DOHH2 (cell line): ENCODE data around the gene RAB11B.
"Not testable (repeated sequence)": the region's sequence is repeated elsewhere in the genome, so short reads cannot be mapped to it uniquely, and the experiment has no call there.

ENCODE experiments used
- H3F3A ChIP-seq: fragments of 200-600 bp; sonication (generic), shearing (Covaris generic); 2 replicates; pipeline ENCODE4 v1.6.0; 2016; ENCODE audit warnings: antibody characterized with exemption, mild to moderate bottlenecking; ENCODE audit not compliant: control insufficient read depth, insufficient read depth
- H3K27ac ChIP-seq: fragments of 200-600 bp; sonication (generic); 2 replicates; pipeline ENCODE4 v1.5.1; 2014; ENCODE audit warnings: low read depth, mild to moderate bottlenecking, low read length, moderate library complexity
- H3K27me3 ChIP-seq: fragments of 200-600 bp; sonication (generic); 2 replicates; pipeline ENCODE4 v1.6.1; 2014; ENCODE audit warnings: mild to moderate bottlenecking, low read length, mixed read lengths; ENCODE audit not compliant: control insufficient read depth
- H3K36me3 ChIP-seq: fragments of 200-600 bp; sonication (generic); 2 replicates; pipeline ENCODE4 v1.6.1; 2014; ENCODE audit warnings: mild to moderate bottlenecking, low read length, moderate library complexity, mixed read lengths; ENCODE audit not compliant: control insufficient read depth
- H3K4me1 ChIP-seq: fragments of 200-600 bp; sonication (generic); 2 replicates; pipeline ENCODE4 v1.6.1; 2014; ENCODE audit warnings: mild to moderate bottlenecking, low read length, mixed read lengths; ENCODE audit not compliant: control insufficient read depth
- H3K4me2 ChIP-seq: fragments of 200-600 bp; sonication (generic); 2 replicates; pipeline ENCODE4 v1.6.0; 2014; ENCODE audit warnings: mild to moderate bottlenecking, low read length, moderate library complexity
- H3K4me3 ChIP-seq: fragments of 200-600 bp; sonication (generic); 2 replicates; pipeline ENCODE4 v1.5.1; 2014; ENCODE audit warnings: mild to moderate bottlenecking, low read length, mixed read lengths
- H3K79me2 ChIP-seq: fragments of 200-600 bp; sonication (generic); 2 replicates; pipeline ENCODE4 v1.6.1; 2014; ENCODE audit warnings: mild to moderate bottlenecking, low read length, mixed read lengths; ENCODE audit not compliant: control insufficient read depth
- H3K9me2 ChIP-seq: fragments of 200-600 bp; sonication (generic); replicated peaks from 2 replicates; pipeline ENCODE4 v1.6.1; 2014; ENCODE audit warnings: mild to moderate bottlenecking, low read length, mixed read lengths; ENCODE audit not compliant: control insufficient read depth
- H3K9me3 ChIP-seq: fragments of 200-600 bp; sonication (generic); 2 replicates; pipeline ENCODE4 v1.6.1; 2014; ENCODE audit warnings: antibody characterized with exemption, low read length, mixed read lengths; ENCODE audit not compliant: control insufficient read depth, insufficient read depth
- H4K20me1 ChIP-seq: fragments of 200-600 bp; sonication (generic); 2 replicates; pipeline ENCODE4 v1.6.0; 2014; ENCODE audit warnings: low read depth, mild to moderate bottlenecking, antibody characterized with exemption, low read length, moderate library complexity; ENCODE audit not compliant: control insufficient read depth, insufficient read depth
- EZH2phosphoT487 ChIP-seq: fragments of 200-600 bp; sonication (generic); IDR thresholded peaks from 2 replicates; pipeline ENCODE4 v1.6.1; 2017; ENCODE audit warnings: borderline replicate concordance, mild to moderate bottlenecking, antibody characterized with exemption, low read length, moderate library complexity, mixed read lengths
- TF ChIP-seq, protein P1 (sequence below): fragments of 200-600 bp; sonication (generic); IDR thresholded peaks from one replicate; pipeline ENCODE4 v1.5.1; 2014; ENCODE audit warnings: antibody characterized with exemption, mild to moderate bottlenecking, low read depth, low read length; ENCODE audit not compliant: poor library complexity, severe bottlenecking

The RAB11B gene

DNA sequence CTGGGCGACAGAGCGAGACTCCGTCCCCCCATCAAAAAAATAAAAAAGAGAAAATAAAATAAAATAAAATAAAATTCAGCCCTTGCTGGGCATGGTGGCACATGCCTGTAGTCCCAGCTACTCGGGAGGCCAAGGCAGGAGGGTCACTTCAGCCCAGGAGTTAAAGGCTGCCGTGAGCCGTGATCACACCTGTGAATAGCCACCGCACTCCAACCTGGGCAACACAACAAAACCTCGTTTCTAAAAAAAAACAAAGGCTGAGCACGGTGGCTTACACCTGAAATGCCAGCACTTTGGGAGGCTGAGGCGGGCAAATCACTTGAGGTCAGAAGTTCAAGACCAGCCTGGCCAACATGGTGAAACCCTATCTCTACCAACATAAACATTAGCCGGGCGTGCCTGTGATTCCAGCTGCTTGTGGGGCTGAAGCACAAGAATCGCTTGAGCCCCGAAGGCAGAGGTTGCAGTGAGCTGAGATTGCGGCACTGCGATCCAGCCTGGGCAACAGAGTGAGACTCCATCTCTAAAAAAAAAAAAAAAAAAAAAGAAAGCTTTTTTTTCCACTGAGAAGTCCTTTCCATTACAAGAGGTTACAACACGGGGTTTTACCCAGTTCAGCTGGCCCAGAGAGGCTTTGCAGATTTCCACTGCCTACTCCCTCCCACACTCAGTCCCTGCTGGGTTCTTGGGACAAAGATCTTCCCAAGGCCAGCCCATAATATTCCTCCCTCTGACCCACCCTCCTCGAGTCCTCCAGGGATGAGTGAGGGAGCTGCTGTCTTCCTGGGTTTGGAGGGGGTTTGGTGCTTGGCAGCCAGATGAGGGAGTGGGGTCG lies 19.8 kb upstream of the RAB11B start:
- no peaks in the 10 kb centered on the region for H3K9me2 ChIP-seq
- H3K36me3 ChIP-seq = no peaks in the 10 kb centered on the region
- H3K27me3 ChIP-seq = no peaks in the 10 kb centered on the region; the same call in 1 of the 2 replicates
- H4K20me1 ChIP-seq = no peaks in the 10 kb centered on the region
- no peaks in the 10 kb centered on the region for H3K9me3 ChIP-seq
- H3F3A ChIP-seq = no peaks in the 10 kb centered on the region
- H3K79me2 ChIP-seq = no peaks in the 10 kb centered on the region
- H3K4me1 ChIP-seq = no peaks in the 10 kb centered on the region
- H3K4me2 ChIP-seq = no peak overlapping the region
- H3K27ac ChIP-seq = no peak overlapping the region
- H3K4me3 ChIP-seq = no peak overlapping the region
- TF ChIP-seq, protein P1, sequence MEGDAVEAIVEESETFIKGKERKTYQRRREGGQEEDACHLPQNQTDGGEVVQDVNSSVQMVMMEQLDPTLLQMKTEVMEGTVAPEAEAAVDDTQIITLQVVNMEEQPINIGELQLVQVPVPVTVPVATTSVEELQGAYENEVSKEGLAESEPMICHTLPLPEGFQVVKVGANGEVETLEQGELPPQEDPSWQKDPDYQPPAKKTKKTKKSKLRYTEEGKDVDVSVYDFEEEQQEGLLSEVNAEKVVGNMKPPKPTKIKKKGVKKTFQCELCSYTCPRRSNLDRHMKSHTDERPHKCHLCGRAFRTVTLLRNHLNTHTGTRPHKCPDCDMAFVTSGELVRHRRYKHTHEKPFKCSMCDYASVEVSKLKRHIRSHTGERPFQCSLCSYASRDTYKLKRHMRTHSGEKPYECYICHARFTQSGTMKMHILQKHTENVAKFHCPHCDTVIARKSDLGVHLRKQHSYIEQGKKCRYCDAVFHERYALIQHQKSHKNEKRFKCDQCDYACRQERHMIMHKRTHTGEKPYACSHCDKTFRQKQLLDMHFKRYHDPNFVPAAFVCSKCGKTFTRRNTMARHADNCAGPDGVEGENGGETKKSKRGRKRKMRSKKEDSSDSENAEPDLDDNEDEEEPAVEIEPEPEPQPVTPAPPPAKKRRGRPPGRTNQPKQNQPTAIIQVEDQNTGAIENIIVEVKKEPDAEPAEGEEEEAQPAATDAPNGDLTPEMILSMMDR = no peak
- no peak for TF ChIP-seq EZH2phosphoT487

DNA sequence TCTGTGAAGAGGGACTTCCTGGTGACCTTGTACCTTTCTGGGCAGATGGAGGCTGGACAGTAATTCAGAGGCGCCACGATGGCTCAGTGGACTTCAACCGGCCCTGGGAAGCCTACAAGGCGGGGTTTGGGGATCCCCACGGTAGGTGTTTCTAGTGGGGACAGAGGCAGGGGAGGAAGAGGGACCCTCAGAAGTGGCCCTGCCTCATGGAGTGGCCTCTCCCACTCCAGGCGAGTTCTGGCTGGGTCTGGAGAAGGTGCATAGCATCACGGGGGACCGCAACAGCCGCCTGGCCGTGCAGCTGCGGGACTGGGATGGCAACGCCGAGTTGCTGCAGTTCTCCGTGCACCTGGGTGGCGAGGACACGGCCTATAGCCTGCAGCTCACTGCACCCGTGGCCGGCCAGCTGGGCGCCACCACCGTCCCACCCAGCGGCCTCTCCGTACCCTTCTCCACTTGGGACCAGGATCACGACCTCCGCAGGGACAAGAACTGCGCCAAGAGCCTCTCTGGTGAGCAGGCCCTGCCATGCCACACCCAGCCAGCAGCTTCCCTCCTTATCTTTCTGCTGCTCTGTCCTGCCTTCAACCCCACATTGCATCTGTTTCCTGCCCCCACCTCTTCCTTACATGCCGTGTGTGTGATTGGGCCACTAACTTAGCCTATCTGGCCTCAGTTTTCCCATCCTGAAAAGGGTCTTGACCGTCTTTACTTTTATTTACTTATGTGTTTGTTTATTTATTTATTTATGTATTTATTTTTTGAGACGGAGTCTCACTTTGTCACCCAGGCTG lies 19.0 kb upstream of the RAB11B start:
- no peaks in the 10 kb centered on the region; the same call in 1 of the 2 replicates for H3K27me3 ChIP-seq
- H3K79me2 ChIP-seq = no peaks in the 10 kb centered on the region
- H3F3A ChIP-seq = no peaks in the 10 kb centered on the region
- H4K20me1 ChIP-seq = no peaks in the 10 kb centered on the region
- H3K4me3 ChIP-seq = no peak overlapping the region
- no peak overlapping the region for H3K27ac ChIP-seq
- H3K36me3 ChIP-seq = no peaks in the 10 kb centered on the region
- TF ChIP-seq EZH2phosphoT487 = no peak
- TF ChIP-seq, protein P1 = no peak
- H3K9me2 ChIP-seq = no peaks in the 10 kb centered on the region
- H3K9me3 ChIP-seq = no peaks in the 10 kb centered on the region
- H3K4me1 ChIP-seq = no peaks in the 10 kb centered on the region
- no peak overlapping the region for H3K4me2 ChIP-seq

DNA sequence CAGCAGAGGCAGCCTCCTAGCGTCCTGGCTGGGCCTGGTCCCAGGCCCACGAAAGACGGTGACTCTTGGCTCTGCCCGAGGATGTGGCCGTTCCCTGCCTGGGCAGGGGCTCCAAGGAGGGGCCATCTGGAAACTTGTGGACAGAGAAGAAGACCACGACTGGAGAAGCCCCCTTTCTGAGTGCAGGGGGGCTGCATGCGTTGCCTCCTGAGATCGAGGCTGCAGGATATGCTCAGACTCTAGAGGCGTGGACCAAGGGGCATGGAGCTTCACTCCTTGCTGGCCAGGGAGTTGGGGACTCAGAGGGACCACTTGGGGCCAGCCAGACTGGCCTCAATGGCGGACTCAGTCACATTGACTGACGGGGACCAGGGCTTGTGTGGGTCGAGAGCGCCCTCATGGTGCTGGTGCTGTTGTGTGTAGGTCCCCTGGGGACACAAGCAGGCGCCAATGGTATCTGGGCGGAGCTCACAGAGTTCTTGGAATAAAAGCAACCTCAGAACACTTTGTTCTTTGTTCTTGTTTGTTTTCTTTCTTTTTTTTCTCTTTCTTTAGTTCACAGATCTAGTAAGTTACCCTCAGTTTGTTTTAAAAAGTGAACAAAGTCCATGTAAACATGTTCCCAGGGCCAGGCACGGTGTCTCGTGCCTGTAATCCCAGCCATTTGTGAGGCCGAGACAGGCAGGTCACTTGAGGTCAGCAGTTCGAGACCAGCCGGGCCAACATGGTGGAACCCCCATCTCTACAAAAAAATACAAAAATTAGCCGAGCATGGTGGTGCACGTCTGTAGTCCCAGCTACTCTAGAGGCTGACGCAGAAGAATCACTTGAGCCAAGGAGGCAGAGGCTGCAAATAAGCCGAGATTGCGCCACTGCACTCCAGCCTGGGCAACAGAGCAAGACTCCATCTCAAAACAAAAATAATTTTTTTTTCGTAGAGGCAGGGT lies 16.0 kb upstream of the RAB11B start:
- Histone ChIP-seq H3K27ac (no peak overlapping the region), H3K4me2 (no peak overlapping the region), H3K79me2 (no peaks in the 10 kb centered on the region), H3K9me3 (no peaks in the 10 kb centered on the region), H3F3A (no peaks in the 10 kb centered on the region), H4K20me1 (no peaks in the 10 kb centered on the region), H3K4me1 (no peaks in the 10 kb centered on the region), H3K27me3 (no peaks in the 10 kb centered on the region), H3K9me2 (no peaks in the 10 kb centered on the region), H3K4me3 (no peak overlapping the region), H3K36me3 (no peaks in the 10 kb centered on the region)
- TF ChIP-seq EZH2phosphoT487 = no peak
- TF ChIP-seq, protein P1 = no peak

DNA sequence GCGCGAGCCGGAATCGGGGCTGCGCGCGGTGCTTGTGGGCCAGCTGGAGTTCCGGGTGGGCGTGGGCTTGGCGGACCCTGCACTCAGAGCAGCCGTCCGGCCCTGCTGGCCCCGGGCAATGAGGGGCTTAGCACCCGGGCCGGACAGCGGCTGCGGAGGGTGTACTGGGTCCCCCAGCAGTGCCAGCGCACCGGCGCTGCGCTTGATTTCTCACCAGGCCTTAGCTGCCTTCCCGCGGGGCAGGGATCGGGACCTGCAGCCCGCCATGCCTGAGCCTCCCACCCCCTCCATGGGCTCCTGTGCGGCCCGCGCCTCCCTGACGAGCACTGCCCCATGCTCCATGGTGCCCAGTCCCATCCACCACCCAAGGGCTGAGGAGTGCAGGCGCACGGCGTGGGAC lies 14.4 kb upstream of the RAB11B start:
- not testable (repeated sequence) for H3K4me1 ChIP-seq, H4K20me1 ChIP-seq, H3K4me2 ChIP-seq, H3K36me3 ChIP-seq, H3K4me3 ChIP-seq, H3K79me2 ChIP-seq, H3F3A ChIP-seq, H3K9me3 ChIP-seq, H3K9me2 ChIP-seq, H3K27me3 ChIP-seq, H3K27ac ChIP-seq

DNA sequence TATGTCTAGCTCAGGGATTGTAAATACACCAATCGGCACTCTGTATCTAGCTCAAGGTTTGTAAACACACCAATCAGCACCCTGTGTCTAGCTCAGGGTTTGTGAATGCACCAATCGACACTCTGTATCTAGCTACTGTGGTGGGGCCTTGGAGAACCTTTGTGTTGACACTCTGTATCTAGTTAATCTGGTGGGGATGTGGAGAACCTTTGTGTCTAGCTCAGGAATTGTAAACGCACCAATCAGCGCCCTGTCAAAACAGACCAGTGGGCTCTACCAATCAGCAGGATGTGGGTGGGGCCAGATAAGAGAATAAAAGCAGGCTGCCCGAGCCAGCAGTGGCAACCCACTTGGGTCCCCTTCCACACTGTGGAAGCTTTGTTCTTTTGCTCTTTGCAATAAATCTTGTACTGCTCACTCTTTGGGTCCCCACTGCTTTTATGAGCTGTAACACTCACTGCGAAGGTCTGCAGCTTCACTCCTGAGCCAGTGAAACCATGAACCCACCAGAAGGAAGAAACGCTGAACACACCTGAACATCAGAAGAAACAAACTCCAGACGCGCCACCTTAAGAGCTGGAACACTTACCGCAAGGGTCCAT lies 13.7 kb upstream of the RAB11B start:
- not testable (repeated sequence) for H3K9me3 ChIP-seq, H3K4me2 ChIP-seq, H3K27ac ChIP-seq, H3K4me3 ChIP-seq, H4K20me1 ChIP-seq, H3K79me2 ChIP-seq, H3K4me1 ChIP-seq, H3F3A ChIP-seq, H3K9me2 ChIP-seq, H3K27me3 ChIP-seq, H3K36me3 ChIP-seq
